PC-3 (cell line): ENCODE results near the gene CXXC5. TPM values are rescaled to one million over a fixed set of nuclear protein-coding genes. Genes with fewer than 3 reads are reported as not detected.
"Not testable (repeated sequence)": the region's sequence is repeated elsewhere in the genome, so short reads cannot be mapped to it uniquely, and the experiment has no call there.

Experiments used
- ATAC-seq: fragments of 200-7000 bp; cut with Tn5 transposase; 2 replicates; pipeline ENCODE4 v1.9.1; 2020; ENCODE audit warnings: mild to moderate bottlenecking, moderate library complexity
- BruUV-seq: library from RNA; stranded (reverse); fragments of 400-500 nt; replicated peaks from 2 replicates; lab custom pipeline; 2021; lab: Mats Ljungman, UMichigan
- CTCF ChIA-PET: fragments of 300-600 bp; sonication (Branson Sonifier 250); formaldehyde crosslinking; loops from one replicate; lab custom pipeline; 2022; ENCODE audit warnings: antibody characterized with exemption; lab: Charles Lee
- POLR2A ChIA-PET: fragments of 300-600 bp; sonication (Branson Sonifier 250); formaldehyde crosslinking; loops from one replicate; lab custom pipeline; 2022; ENCODE audit warnings: antibody characterized with exemption; ENCODE audit not compliant: unreplicated experiment; lab: Charles Lee
- DNase-seq: peaks from one replicate; pipeline ENCODE4 v3.0.0-alpha.2; 2015
- H2AFZ ChIP-seq: fragments of 300-600 bp; sonication (generic); 2 replicates; pipeline ENCODE4 v1.6.0; 2016; ENCODE audit warnings: antibody characterized with exemption, low read length
- H3F3A ChIP-seq: fragments of 300-600 bp; sonication (generic); one replicate; pipeline ENCODE4 v1.6.0; 2017; ENCODE audit warnings: antibody characterized with exemption, low read length, control low read depth, mild to moderate bottlenecking; ENCODE audit not compliant: unreplicated experiment
- H3K27ac ChIP-seq: fragments of 300-600 bp; sonication (generic); 2 replicates; pipeline ENCODE4 v1.5.1; 2016; ENCODE audit warnings: mild to moderate bottlenecking, low read length
- H3K27me3 ChIP-seq: fragments of 300-600 bp; sonication (generic); 2 replicates; pipeline ENCODE4 v1.6.1; 2016; ENCODE audit warnings: low read length, mixed read lengths
- H3K36me3 ChIP-seq: fragments of 300-600 bp; sonication (generic); 2 replicates; pipeline ENCODE4 v1.6.1; 2016; ENCODE audit warnings: low read depth, mixed run types, low read length, mixed read lengths
- H3K4me1 ChIP-seq: fragments of 300-600 bp; sonication (generic); 2 replicates; pipeline ENCODE4 v1.5.1; 2016; ENCODE audit warnings: low read length; ENCODE audit not compliant: insufficient read depth
- H3K4me2 ChIP-seq: fragments of 300-600 bp; sonication (generic); 2 replicates; pipeline ENCODE4 v1.6.0; 2016; ENCODE audit warnings: low read length
- H3K4me3 ChIP-seq: fragments of 300-600 bp; sonication (generic); 2 replicates; pipeline ENCODE4 v1.5.1; 2016; ENCODE audit warnings: mild to moderate bottlenecking, low read length, mixed read lengths
- H3K79me2 ChIP-seq: fragments of 300-600 bp; sonication (generic); 2 replicates; pipeline ENCODE4 v1.6.1; 2017; ENCODE audit warnings: low read length, mixed read lengths
- H3K9ac ChIP-seq: fragments of 300-600 bp; sonication (generic); 2 replicates; pipeline ENCODE4 v1.6.0; 2016; ENCODE audit warnings: mild to moderate bottlenecking, low read length
- H3K9me2 ChIP-seq: fragments of 300-600 bp; sonication (generic); replicated peaks from 2 replicates; pipeline ENCODE4 v1.6.1; 2016; ENCODE audit warnings: mixed run types, low read length, mixed read lengths
- H3K9me3 ChIP-seq: fragments of 300-600 bp; sonication (generic); 2 replicates; pipeline ENCODE4 v1.6.1; 2016; ENCODE audit warnings: low read length, mixed read lengths
- H4K20me1 ChIP-seq: fragments of 300-600 bp; sonication (generic); 2 replicates; pipeline ENCODE4 v1.6.1; 2016; ENCODE audit warnings: low read length, mixed read lengths
- CTCF ChIP-seq: fragments of 300-600 bp; sonication (generic); conservative IDR thresholded peaks from 2 replicates; pipeline ENCODE4 v1.5.1; 2017; ENCODE audit warnings: antibody characterized with exemption, low read depth, mild to moderate bottlenecking, low read length
- EZH2 ChIP-seq: fragments of 300-600 bp; sonication (generic); IDR thresholded peaks from one replicate; pipeline ENCODE4 v1.6.1; 2017; ENCODE audit warnings: antibody characterized with exemption, mild to moderate bottlenecking, low read length; ENCODE audit not compliant: unreplicated experiment
- EZH2phosphoT487 ChIP-seq: fragments of 300-600 bp; sonication (generic); IDR thresholded peaks from 2 replicates; pipeline ENCODE4 v1.6.1; 2018; ENCODE audit warnings: mild to moderate bottlenecking, antibody characterized with exemption, low read length, borderline replicate concordance
- intact Hi-C: fragments of 100-400 bp; cut with micrococcal nuclease; formaldehyde crosslinking; loops from 2 replicates; pipeline ENCODE4 v1.9.0; 2023
- total RNA-seq: library from RNA; depleted of rRNA; stranded (reverse); fragments of >200 nt; gene quantifications from 2 replicates; pipeline ENCODE4 v1.2.3, GENCODE V29; 2014

Gene CXXC5
- total RNA-seq, 1 experiment from 2014 or later = 31.1 TPM

GRCh38 chr5:139711067-139711905, 63.1 kb downstream of the CXXC5 start:
- peak overlapping the region; percentile 23; the same call in 1 of the 2 replicates for H3K9ac ChIP-seq
- ChIA-PET CTCF (interaction anchor here (0.7 to 1.0 kb wide), 2 partner anchors 20 to 177 kb away, joined by 3 to 4 read pairs; no protein-coding TSS in a partner anchor), POLR2A (no interaction called here)
- intact Hi-C loops = no loop called here
- H3K36me3 ChIP-seq = no peaks in the 10 kb centered on the region
- no peaks in the 10 kb centered on the region for H3K9me3 ChIP-seq
- no peaks in the 10 kb centered on the region for H4K20me1 ChIP-seq
- no peaks in the 10 kb centered on the region for H3K9me2 ChIP-seq
- 0 out of 2 replicates have a peak, but pooled peaks cover 5% of the 10 kb centered on the region for H3K27me3 ChIP-seq
- peak overlapping the region; percentile 79 for H3K4me3 ChIP-seq
- no peak overlapping the region for H3K27ac ChIP-seq
- ATAC-seq (peak; percentile 51), DNase-seq (peak; percentile 50)
- TF ChIP-seq CTCF = peak; percentile 19; the same call in 1 of the 2 replicates
- no peak for TF ChIP-seq EZH2
- TF ChIP-seq EZH2phosphoT487 = no peak
- H3K4me1 ChIP-seq = no peaks in the 10 kb centered on the region; the same call in 1 of the 2 replicates
- no peaks in the 10 kb centered on the region for H3F3A ChIP-seq
- H3K79me2 ChIP-seq = no peaks in the 10 kb centered on the region
- BruUV-seq = no TSS peak
- peak overlapping the region; percentile 99 for H3K4me2 ChIP-seq
- peak overlapping the region; percentile 97 for H2AFZ ChIP-seq

GRCh38 chr5:139711906-139712224, 63.7 kb downstream of the CXXC5 start:
- Histone ChIP-seq H3K4me2 (peak overlapping the region; percentile 99), H2AFZ (peak overlapping the region; percentile 97; the same call in 1 of the 2 replicates), H3K4me3 (peak overlapping the region; percentile 79), H4K20me1 (no peaks in the 10 kb centered on the region), H3K4me1 (no peaks in the 10 kb centered on the region; the same call in 1 of the 2 replicates), H3K27me3 (0 out of 2 replicates have a peak, but pooled peaks cover 5% of the 10 kb centered on the region), H3K9me2 (no peaks in the 10 kb centered on the region), H3K9ac (no peak overlapping the region), H3F3A (no peaks in the 10 kb centered on the region), H3K36me3 (no peaks in the 10 kb centered on the region), H3K79me2 (no peaks in the 10 kb centered on the region), H3K27ac (no peak overlapping the region), H3K9me3 (no peaks in the 10 kb centered on the region)
- ChIA-PET POLR2A (no interaction called here), CTCF (interaction anchor here (0.7 to 1.0 kb wide), 2 partner anchors 21 to 177 kb away, joined by 3 to 4 read pairs; no protein-coding TSS in a partner anchor)
- BruUV-seq = no TSS peak
- intact Hi-C loops = no loop called here
- DNase-seq = no peak
- ATAC-seq = no peak
- TF ChIP-seq CTCF (no peak), EZH2phosphoT487 (no peak), EZH2 (no peak)

DNA sequence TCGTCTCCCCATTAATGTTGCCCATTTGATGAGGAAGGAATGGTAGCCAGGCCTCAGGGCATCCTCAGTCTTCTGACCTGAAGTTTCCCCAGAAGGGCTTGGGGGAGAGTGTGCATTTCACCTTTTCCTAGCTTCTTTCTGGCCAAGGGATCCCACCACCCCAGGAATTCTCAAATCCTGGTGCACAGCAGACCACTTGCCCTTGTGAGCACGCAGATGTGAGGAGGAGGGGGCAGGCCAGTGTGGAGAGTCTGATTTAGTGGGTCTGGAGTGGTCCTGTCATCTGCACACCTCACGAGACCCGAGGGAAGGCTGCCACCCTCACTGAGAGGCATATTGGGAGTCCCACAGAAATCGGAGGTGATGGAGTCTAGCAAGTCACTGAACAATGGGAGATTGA, 64.3 kb downstream of the CXXC5 start:
- H3K9ac ChIP-seq = no peak overlapping the region
- DNase-seq = no peak
- H3K9me3 ChIP-seq = no peaks in the 10 kb centered on the region
- no peak overlapping the region for H3K4me2 ChIP-seq
- H3K36me3 ChIP-seq = no peaks in the 10 kb centered on the region
- no peak overlapping the region for H2AFZ ChIP-seq
- ATAC-seq = no peak
- H4K20me1 ChIP-seq = no peaks in the 10 kb centered on the region
- H3K4me3 ChIP-seq = no peak overlapping the region
- BruUV-seq = no TSS peak
- H3K27me3 ChIP-seq = 0 out of 2 replicates have a peak, but pooled peaks cover 5% of the 10 kb centered on the region
- H3F3A ChIP-seq = no peaks in the 10 kb centered on the region
- intact Hi-C loops = no loop called here
- H3K79me2 ChIP-seq = no peaks in the 10 kb centered on the region
- ChIA-PET CTCF (no interaction called here), POLR2A (no interaction called here)
- TF ChIP-seq EZH2phosphoT487 = no peak
- H3K4me1 ChIP-seq = no peaks in the 10 kb centered on the region; the same call in 1 of the 2 replicates
- no peak overlapping the region for H3K27ac ChIP-seq
- no peaks in the 10 kb centered on the region for H3K9me2 ChIP-seq

GRCh38 chr5:139713898-139714297, 65.7 kb downstream of the CXXC5 start:
- intact Hi-C loops, POLR2A ChIA-PET, H3K4me3 ChIP-seq: not testable (repeated sequence)

More at GRCh38 chr5:139713898-139714297, 65.7 kb downstream of the CXXC5 start:
- H4K20me1 ChIP-seq, H3K36me3 ChIP-seq, CTCF ChIA-PET, H3K79me2 ChIP-seq, H3F3A ChIP-seq, H3K9me2 ChIP-seq, ATAC-seq, BruUV-seq, DNase-seq, H3K9me3 ChIP-seq, H3K4me1 ChIP-seq, H3K27me3 ChIP-seq, H3K4me2 ChIP-seq, H3K27ac ChIP-seq, H3K9ac ChIP-seq, H2AFZ ChIP-seq: not testable (repeated sequence)
